ENCODE results near the gene CDADC1.

DNA sequence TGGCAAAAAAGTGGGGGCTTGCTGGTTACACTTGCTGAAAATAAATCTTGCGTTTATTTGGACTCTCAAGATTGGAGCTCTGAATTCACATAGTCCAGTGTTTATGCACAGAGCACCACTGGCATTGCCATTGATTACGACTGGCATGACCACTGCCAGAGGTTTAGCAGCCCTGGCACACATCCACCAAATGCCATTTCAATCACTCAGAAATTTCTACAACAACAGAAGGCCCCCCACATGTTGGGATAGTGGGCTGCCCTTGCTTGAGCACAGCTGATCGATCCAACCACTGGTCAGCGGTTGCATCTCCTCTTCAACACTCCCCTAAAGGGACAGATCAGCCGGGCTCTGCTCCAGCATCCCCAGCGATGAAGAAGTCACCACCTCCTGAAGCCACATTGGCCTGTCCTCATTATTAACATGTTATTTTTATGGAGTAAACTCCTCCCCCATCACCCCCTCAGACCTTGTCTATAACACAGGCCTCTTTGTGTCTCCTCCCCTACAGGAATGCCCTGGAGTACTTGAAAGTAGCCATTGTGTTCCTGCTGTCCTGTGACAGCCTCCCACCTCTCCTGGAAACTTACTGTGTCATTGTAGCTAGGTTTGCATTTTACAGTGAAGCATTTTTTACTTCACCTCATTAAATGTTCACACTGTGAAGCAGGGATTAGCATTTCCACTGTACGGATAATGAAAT, 51.3 kb downstream of the CDADC1 start:
- TF ChIP-seq TAF1 (IDR thresholded peaks at IDR 0.05; ENCODE audit: borderline replicate concordance, low read depth, low read length) (no peak), POLR2AphosphoS5 (IDR thresholded peaks at IDR 0.05; ENCODE audit: low read depth, low read length) (no peak), YY1 (IDR thresholded peaks at IDR 0.05; ENCODE audit: low read depth) (no peak), GATA2 (CRISPR knock-in tag; IDR thresholded peaks at IDR 0.05) (no peak), FOXM1 (IDR thresholded peaks at IDR 0.05; ENCODE audit: low read depth) (no peak), EZH2phosphoT487 (IDR thresholded peaks at IDR 0.05; ENCODE audit: borderline replicate concordance, low read depth) (no peak), SMC3 (IDR thresholded peaks at IDR 0.05; ENCODE audit: low read depth, low read length) (no peak), EP300 (IDR thresholded peaks at IDR 0.05; ENCODE audit: borderline replicate concordance in 1 of 2, low read depth in 1 of 2, low read length in 1 of 2) (no peak), TCF12 (IDR thresholded peaks at IDR 0.05) (no peak), RAD21 (IDR thresholded peaks at IDR 0.05; ENCODE audit: low read length) (no peak), ELF1 (IDR thresholded peaks at IDR 0.05) (no peak)
- TF ChIP-seq, protein P1, sequence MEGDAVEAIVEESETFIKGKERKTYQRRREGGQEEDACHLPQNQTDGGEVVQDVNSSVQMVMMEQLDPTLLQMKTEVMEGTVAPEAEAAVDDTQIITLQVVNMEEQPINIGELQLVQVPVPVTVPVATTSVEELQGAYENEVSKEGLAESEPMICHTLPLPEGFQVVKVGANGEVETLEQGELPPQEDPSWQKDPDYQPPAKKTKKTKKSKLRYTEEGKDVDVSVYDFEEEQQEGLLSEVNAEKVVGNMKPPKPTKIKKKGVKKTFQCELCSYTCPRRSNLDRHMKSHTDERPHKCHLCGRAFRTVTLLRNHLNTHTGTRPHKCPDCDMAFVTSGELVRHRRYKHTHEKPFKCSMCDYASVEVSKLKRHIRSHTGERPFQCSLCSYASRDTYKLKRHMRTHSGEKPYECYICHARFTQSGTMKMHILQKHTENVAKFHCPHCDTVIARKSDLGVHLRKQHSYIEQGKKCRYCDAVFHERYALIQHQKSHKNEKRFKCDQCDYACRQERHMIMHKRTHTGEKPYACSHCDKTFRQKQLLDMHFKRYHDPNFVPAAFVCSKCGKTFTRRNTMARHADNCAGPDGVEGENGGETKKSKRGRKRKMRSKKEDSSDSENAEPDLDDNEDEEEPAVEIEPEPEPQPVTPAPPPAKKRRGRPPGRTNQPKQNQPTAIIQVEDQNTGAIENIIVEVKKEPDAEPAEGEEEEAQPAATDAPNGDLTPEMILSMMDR (IDR thresholded peaks at IDR 0.05) = no peak
- TF ChIP-seq, protein P2, sequence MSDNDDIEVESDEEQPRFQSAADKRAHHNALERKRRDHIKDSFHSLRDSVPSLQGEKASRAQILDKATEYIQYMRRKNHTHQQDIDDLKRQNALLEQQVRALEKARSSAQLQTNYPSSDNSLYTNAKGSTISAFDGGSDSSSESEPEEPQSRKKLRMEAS (IDR thresholded peaks at IDR 0.05; ENCODE audit: low read depth) = no peak

Measured in SK-N-SH (cell line).